ENCODE measurements around the gene PACS2.
"Not testable (repeated sequence)": the region's sequence is repeated elsewhere in the genome, so short reads cannot be mapped to it uniquely, and the experiment has no call there.

PACS2 gene

GRCh38 chr14:105333020-105333490 lies 18.5 kb downstream of the PACS2 start:
- DNase-seq = no peak

- no peak for DNase-seq
These were observed 19.2 kb downstream of the PACS2 start for GRCh38 chr14:105333613-105334364.

GRCh38 chr14:105334383-105335230 lies 20.1 kb downstream of the PACS2 start:
- no peak for DNase-seq

- not testable (repeated sequence) for DNase-seq
These were observed 20.6 kb downstream of the PACS2 start for GRCh38 chr14:105335231-105335542.

GRCh38 chr14:105335735-105336476 lies 21.4 kb downstream of the PACS2 start:
- no peak for DNase-seq

- no peak for DNase-seq
These were observed 22.1 kb downstream of the PACS2 start for GRCh38 chr14:105336477-105337287.

- DNase-seq = no peak
These were observed 22.9 kb downstream of the PACS2 start for GRCh38 chr14:105337433-105337832.

GRCh38 chr14:105337966-105338741 lies 23.6 kb downstream of the PACS2 start:
- DNase-seq = no peak

GRCh38 chr14:105340821-105341733 lies 26.5 kb downstream of the PACS2 start:
- DNase-seq = no peak

- DNase-seq = no peak
These were observed 28.6 kb downstream of the PACS2 start for GRCh38 chr14:105343194-105343593.

GRCh38 chr14:105346200-105346533 lies 31.6 kb downstream of the PACS2 start:
- DNase-seq = no peak

GRCh38 chr14:105346876-105347586 lies 32.5 kb downstream of the PACS2 start:
- DNase-seq = no peak

GRCh38 chr14:105347587-105347968 lies 33.0 kb downstream of the PACS2 start:
- no peak for DNase-seq

- DNase-seq = no peak
These were observed 33.8 kb downstream of the PACS2 start for GRCh38 chr14:105348169-105348944.

- DNase-seq = no peak
These were observed 34.6 kb downstream of the PACS2 start for GRCh38 chr14:105348945-105349699.

- no peak for DNase-seq
These were observed 35.4 kb downstream of the PACS2 start for GRCh38 chr14:105349992-105350391.

GRCh38 chr14:105350450-105351244 lies 36.1 kb downstream of the PACS2 start:
- no peak for DNase-seq

- no peak for DNase-seq
These were observed 36.9 kb downstream of the PACS2 start for GRCh38 chr14:105351410-105351809.

Measured in activated naive CD4-positive, alpha-beta T cell (primary cell).